22Rv1 (cell line): ENCODE data around the gene GART.

Experiments
- CTCF ChIP-seq: fragments of 450-650 bp; IDR thresholded peaks from 2 replicates; pipeline ENCODE4 v1.5.1; 2017; ENCODE audit warnings: mild to moderate bottlenecking
- ZFX ChIP-seq: fragments of 450-650 bp; IDR thresholded peaks from 2 replicates; pipeline ENCODE4 v1.6.1; 2017; ENCODE audit warnings: antibody characterized with exemption, borderline replicate concordance

GRCh38 chr21:33561373-33561772, 19.5 kb upstream of the GART start:
- TF ChIP-seq CTCF (no peak), ZFX (no peak)
